Astrocyte of the cerebellum (primary cell): Measurements from ENCODE around the gene TCEAL7.

ENCODE experiments used
- DNase-seq: peaks from one replicate; pipeline ENCODE4 v3.0.0-alpha.2; 2011; ENCODE audit warnings: low read depth
- H3K4me3 ChIP-seq: 2 replicates; pipeline ENCODE4 v1.5.1; 2011; ENCODE audit warnings: mild to moderate bottlenecking, low read depth, low read length, moderate library complexity
- CTCF ChIP-seq: IDR thresholded peaks from 2 replicates; pipeline ENCODE4 v1.5.1; 2012; ENCODE audit warnings: low read length, low read depth, moderate library complexity, mild to moderate bottlenecking; ENCODE audit errors: missing control alignments
- in situ Hi-C: cut with HindIII; loops from 2 replicates; pipeline ENCODE4 v1.10.0; 2017; ENCODE audit warnings: low sequenced_read_pairs

The TCEAL7 gene

GRCh38 chrX:103311399-103311780, 18.6 kb upstream of the TCEAL7 start:
- in situ Hi-C loops, result no loop called here
- no peak for TF ChIP-seq CTCF
- DNase-seq, result no peak
- peak overlapping the region; percentile 53 for H3K4me3 ChIP-seq

- in situ Hi-C loops, result no loop called here
- DNase-seq, result no peak
- TF ChIP-seq CTCF, result no peak
- peak overlapping the region; percentile 46 for H3K4me3 ChIP-seq
Measured at GRCh38 chrX:103330681-103331288, 746 bp downstream of the TCEAL7 start.

GRCh38 chrX:103338663-103339062, 8.6 kb downstream of the TCEAL7 start:
- TF ChIP-seq CTCF, result no peak
- no peak overlapping the region for H3K4me3 ChIP-seq
- DNase-seq, result no peak
- in situ Hi-C loops, result no loop called here

GRCh38 chrX:103343105-103343504, 13.1 kb downstream of the TCEAL7 start:
- TF ChIP-seq CTCF, result peak; percentile 66
- in situ Hi-C loops, result no loop called here
- no peak overlapping the region for H3K4me3 ChIP-seq
- DNase-seq, result peak; percentile 18

GRCh38 chrX:103344606-103345005, 14.6 kb downstream of the TCEAL7 start:
- DNase-seq, result no peak
- in situ Hi-C loops, result no loop called here
- no peak overlapping the region for H3K4me3 ChIP-seq
- TF ChIP-seq CTCF, result no peak

GRCh38 chrX:103347682-103348397, 17.8 kb downstream of the TCEAL7 start:
- in situ Hi-C loops, result no loop called here
- no peak overlapping the region for H3K4me3 ChIP-seq
- TF ChIP-seq CTCF, result no peak
- DNase-seq, result no peak
